NCI-H2171 treated with DMSO at 0.1 percent for 48 hours (cell line): ENCODE results near the gene GRAMD1B.
A peak's percentile ranks its signal among the peaks of the same experiment; 100 is the strongest.

Experiments
- DNase-seq: peaks from one replicate; lab custom pipeline; 2025; lab: John Stamatoyannopoulos, UW

Gene GRAMD1B

DNA sequence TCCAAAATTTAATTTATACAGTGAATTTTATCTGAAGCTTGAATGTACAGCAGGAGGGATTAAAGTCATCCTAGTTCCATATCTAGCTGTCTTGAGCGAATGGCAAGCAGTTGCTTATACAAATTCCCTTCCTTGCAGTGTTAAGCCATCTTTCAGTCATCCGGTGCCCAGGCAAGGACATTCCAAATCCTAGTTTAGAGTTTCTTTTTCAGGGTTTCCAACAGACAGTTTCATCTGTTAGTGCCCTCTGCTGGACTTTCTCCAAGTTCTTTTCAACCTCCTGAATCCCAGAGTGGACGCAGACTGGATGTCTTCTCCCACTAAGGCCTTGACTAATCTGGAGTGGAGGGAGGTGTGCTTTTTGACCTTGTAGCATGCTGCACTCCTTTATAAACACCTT lies 45.4 kb downstream of the GRAMD1B start:
- no peak for DNase-seq

DNA sequence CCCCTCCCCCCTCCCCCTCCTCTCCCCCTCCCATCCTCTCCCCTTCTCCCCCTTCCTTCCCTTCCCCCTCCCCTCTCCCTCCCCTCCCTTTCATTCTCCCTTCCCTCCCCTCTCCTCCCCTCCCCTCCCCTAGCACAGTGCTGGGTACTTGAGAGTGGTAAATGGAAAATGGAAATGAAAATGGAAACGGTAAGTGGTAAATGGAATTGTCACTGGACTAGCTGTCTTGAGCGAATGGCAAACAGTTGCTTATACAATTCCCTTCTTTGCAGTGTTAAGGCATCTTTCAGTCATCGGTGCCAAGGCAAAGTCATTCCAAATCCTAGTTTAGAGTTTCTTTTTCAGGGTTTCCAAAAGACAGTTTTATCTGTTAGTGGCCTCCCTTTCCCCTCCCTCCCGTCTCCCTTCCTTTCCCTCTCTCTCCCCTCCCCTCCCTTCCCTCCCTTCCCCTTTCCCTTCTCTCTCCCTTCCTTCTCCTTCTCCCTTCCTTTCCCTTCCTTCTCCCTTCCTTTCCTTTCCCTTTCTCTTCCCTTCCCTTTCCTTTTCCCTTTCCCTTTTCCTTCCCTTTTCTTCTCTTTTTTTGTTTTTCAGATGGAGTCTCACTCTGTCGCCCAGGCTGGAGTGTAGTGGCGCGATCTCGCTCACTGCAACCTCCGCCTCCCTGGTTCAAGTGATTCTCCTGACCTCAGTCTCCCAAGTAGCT lies 47.3 kb downstream of the GRAMD1B start:
- DNase-seq = no peak

DNA sequence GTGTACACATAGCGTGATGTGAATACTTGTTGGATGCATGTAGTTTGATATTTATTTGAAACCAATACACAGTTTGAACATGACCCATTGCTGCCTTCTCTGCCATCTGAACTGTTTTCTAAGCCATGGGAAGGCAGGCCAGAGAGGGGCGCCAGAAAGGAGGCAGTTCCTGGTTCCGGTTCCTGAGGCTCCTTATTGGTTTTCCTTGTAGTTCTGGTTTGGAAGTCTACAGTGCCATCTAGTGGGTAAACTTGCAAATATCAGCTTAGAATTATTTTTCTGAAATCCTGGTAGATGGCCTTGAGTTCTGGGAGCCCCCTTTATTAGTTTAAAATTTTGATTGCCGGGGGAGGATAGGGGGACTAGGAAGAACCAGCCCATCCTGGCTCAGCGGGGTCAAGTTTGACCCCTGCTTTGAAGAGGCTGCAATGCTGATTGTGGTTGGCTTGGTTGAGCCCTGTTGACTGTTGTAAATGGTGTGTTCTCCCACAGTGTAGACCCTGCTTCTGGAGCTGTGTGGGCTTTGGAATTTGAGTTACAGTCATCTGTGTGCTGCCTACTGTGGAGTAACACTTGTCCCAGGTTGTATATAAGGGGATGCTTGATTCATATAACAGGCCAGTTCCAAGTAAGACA lies 48.4 kb downstream of the GRAMD1B start:
- DNase-seq = peak; percentile 70

- no peak for DNase-seq
Observed at GRCh38 chr11:123479048-123479837, 49.2 kb downstream of the GRAMD1B start.

DNA sequence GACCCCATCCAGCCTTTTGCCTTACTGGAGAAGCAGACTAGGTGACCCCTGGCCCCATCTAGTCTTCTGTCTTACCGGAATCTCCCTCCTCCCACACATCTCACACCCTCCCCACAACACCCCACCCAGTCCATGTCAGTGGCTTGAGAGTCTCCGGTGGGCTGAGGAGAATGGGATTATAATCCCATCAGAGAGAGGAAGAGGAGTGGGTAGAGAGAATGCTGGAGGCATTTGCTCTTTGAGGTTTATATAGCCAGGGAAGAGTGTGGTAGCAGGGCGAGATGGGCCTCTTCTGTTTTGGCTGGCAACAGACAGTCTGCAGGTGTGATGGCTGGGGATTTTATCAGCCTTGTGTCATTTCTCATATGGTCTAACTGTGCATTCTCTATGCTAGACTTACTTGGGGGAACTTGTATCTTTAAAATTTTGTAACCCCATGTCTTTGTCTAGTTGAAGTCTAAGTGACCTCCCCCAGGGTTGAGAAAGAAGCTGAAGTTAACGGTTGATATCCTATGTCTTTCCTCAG lies 50.3 kb downstream of the GRAMD1B start:
- no peak for DNase-seq

- no peak for DNase-seq
Observed at GRCh38 chr11:123480882-123481281, 50.8 kb downstream of the GRAMD1B start.

DNA sequence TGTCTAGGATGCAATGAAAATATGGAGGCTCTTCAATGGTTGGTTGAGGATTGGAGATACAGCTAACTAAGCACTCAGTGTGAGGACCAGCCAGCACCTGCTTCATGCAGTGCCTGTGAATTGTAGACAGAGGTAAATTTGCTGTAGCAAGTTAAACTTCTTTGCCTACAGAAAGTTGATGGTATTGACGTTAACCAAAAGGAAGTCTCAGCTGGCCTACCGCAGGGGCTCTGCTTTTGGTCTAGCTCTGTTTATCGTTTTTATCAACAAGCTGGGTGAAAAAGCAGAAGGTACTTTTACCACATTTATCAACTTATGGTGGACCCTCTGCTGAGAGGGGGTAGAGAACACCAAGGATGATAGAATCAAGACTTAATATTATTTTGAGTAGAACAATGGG lies 51.6 kb downstream of the GRAMD1B start:
- no peak for DNase-seq

- no peak for DNase-seq
Observed at GRCh38 chr11:123482218-123482617, 52.1 kb downstream of the GRAMD1B start.

DNA sequence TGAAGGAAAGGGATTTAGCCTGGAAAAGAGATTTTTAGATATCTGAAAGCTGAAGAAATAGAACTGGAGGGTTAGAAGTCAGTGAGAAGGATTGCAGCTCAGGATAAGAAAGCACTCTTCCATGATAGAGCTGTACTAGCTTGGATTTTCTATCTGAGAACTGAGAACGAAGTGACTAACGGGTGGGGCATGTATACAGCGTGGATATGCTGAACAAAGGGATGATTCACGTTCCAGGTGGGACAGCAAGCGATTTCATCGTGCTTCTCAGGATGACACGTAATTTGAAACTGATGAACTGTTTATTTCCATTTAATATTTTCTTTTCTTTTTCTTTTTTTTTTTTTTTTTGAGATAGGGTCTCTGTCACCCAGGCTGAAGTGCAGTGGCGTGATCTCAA lies 53.0 kb downstream of the GRAMD1B start:
- no peak for DNase-seq

DNA sequence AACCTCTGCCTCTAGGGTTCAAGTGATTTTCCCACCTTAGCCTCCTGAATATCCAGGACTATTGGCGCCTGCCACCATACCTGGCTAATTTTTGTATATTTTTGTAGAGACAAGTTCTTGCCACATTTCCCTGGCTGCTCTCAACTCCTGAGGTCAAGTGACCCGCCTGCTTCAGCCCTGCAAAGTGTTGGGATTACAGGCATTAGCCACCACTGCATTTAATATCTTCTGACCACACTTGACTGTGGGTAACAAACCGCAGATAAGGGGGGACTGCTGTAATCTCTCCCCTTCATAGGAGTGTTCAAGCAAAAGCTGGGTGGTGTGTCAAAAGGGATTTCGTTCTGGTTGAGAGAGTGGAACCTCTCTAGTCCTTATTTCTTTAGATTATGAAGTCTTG lies 53.4 kb downstream of the GRAMD1B start:
- DNase-seq = no peak

- DNase-seq = no peak
Observed at GRCh38 chr11:123484448-123484847, 54.4 kb downstream of the GRAMD1B start.

DNA sequence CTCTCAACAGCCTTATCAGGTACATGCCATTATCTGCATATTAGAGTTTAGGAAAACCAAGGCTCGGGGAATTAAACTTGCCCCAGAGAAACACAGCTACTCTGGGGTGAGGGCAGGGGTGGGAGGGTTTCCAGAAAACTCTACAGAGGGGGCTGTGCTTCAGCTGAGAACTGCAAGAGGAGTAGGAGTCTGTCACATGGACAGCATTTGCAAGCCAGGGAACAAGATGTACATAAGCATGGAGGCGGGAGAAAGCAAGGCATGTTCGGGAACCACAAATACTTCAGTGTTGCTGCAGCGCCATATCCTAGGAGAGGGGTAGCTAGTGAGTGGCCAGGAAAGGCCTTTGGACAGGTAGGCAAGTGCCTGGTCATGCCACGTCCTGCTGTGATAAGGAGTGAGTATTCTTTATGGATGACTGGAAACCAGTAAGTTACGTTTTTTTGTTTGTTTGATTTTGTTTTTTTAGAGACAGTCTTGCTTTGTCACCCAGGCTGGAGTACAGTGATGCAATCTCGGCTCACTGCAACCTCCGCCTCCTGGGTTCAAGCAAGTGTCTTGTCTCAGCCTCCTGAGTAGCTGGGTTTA lies 57.2 kb downstream of the GRAMD1B start:
- no peak for DNase-seq

GRCh38 chr11:123490527-123490926 lies 60.5 kb downstream of the GRAMD1B start:
- DNase-seq = no peak

DNA sequence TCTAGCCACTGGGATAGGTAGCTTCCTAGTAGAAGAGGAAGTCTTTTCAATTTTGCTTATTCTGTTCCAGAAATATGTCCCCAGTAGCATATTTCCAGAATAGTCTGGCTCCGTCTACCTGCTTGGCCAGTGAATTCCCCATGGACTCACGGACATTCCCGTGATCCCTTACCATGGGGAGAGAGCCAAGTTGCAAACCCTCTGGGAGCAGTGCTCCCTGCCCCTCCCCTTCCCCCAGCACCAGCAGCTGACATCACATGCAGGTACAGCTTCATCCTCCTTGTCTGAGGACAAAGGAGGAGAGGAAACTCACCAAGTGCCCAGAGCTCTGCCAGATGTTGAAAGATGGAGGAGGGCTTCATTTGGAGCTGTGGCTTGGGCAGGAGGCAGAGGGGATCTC lies 61.2 kb downstream of the GRAMD1B start:
- DNase-seq = no peak

- no peak for DNase-seq
Observed at GRCh38 chr11:123493349-123494063, 63.4 kb downstream of the GRAMD1B start.

- no peak for DNase-seq
Observed at GRCh38 chr11:123494195-123495050, 64.4 kb downstream of the GRAMD1B start.

DNA sequence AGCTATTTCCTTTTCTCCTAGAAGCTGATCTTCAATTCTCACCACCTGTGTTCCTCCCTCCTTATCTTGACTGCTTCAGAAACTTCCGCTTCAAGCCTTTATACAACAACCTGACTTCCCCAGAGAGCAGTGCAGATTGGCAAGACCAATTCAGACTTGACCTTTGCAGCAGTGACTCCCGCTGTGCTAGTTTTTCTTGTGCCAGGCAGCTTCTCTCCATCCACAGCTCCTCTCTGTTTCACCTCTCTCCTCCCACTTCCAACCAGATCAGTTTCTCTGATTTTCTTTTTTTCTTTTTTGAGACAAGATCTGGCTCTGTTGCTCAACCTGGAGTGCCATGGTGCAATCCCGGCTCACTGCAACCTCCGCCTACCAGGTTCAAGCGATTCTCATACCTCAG lies 74.3 kb downstream of the GRAMD1B start:
- DNase-seq = no peak

DNA sequence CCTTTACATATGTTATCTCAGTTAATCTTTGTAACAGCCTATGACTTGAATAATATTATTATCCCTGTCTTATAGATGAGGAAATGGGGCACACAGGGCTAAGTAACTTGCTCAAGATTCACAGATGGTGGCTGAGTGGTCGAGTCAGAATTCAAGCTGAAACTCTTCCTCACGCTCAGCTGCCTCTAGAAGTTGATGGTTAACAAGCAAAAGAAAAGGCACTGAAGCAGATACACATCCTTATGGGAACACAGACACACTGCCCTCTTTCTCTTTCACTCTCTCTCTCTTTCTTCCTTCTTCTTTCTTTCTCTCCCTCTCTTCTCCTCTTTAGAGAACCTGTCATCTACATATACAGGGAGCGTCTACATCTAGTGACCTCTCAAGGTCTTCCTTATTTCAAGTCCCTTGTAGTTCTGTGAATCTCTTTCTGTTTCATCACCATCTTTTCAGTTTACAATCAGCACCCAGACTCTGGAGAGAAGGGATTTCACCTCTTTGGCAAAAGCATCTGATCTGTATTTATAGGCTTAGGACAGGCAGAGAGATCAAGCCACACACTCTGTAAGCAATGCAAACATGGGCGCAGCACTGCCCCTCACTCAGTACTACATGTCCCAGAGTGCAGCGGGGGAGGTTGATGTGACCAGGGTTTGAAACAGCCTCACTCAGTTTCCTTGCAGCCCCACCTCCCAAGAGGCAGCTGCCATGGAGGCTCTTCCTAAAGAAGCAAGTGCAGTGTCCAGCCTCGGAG lies 75.7 kb downstream of the GRAMD1B start:
- peak; percentile 56 for DNase-seq

DNA sequence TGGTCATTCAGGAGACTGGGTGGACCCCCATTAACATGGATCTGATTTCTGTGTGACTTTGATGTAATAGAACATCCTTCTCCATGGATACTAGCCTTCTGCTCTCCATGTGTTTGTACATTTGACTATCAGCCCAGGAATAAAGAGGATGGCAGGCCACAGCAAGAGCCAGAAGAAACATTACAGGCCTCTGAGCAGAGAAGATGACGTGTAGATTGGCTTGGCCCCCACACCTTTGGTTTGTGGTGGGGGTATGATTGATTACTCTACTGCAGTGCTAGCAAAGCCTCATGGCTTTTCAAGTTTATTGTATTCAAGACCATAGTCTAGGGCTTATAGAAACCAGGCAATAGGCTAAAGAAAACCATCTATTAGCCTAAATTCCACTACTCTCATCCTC lies 77.0 kb downstream of the GRAMD1B start:
- no peak for DNase-seq
